ENCODE measurements around the gene LRTM2. TPM values are rescaled to one million over a fixed set of nuclear protein-coding genes. Genes with fewer than 3 reads are reported as not detected.

LRTM2 gene
- total RNA-seq, 1 donor from 2014 or later = not detected

DNA sequence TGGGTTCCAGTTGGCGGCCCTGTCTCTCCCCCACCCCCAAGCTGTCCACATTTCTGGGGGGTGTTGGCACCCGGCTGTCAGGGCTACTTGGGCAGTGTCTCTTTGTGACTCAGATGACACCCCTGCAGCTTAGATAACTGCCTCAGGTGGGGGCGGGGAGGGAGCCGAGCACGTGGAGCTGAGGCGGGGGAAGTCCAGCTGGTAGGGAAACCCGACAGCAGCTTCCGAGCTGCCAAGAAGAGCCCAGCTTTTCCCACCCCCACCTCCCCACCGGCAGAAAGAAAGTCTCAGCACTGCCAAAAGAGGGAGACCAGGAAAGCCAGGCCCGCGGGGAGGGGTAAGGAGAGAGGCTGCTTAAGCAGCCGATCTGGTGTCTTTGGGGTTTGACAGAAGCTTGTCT, 1.4 kb downstream of the LRTM2 start:
- DNase-seq (no peak), ATAC-seq (no peak)
- Histone ChIP-seq H3K27ac (no peak overlapping the region), H3K36me3 (no peaks in the 10 kb centered on the region), H3K4me1 (no peaks in the 10 kb centered on the region), H3K27me3 (peaks cover 38% of the 10 kb centered on the region), H3K4me3 (no peak overlapping the region), H3K9me3 (no peaks in the 10 kb centered on the region)
- TF ChIP-seq, protein P1, sequence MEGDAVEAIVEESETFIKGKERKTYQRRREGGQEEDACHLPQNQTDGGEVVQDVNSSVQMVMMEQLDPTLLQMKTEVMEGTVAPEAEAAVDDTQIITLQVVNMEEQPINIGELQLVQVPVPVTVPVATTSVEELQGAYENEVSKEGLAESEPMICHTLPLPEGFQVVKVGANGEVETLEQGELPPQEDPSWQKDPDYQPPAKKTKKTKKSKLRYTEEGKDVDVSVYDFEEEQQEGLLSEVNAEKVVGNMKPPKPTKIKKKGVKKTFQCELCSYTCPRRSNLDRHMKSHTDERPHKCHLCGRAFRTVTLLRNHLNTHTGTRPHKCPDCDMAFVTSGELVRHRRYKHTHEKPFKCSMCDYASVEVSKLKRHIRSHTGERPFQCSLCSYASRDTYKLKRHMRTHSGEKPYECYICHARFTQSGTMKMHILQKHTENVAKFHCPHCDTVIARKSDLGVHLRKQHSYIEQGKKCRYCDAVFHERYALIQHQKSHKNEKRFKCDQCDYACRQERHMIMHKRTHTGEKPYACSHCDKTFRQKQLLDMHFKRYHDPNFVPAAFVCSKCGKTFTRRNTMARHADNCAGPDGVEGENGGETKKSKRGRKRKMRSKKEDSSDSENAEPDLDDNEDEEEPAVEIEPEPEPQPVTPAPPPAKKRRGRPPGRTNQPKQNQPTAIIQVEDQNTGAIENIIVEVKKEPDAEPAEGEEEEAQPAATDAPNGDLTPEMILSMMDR (IDR thresholded peaks at IDR 0.05) = no peak
- intact Hi-C loops (cut with DNase I) = no loop called here

GRCh38 chr12:1822699-1823098, 2.3 kb downstream of the LRTM2 start:
- H3K36me3 ChIP-seq = no peaks in the 10 kb centered on the region
- ATAC-seq (no peak), DNase-seq (no peak)
- intact Hi-C loops (cut with DNase I) = no loop called here
- TF ChIP-seq, protein P1 (IDR thresholded peaks at IDR 0.05) = no peak
- peaks cover 46% of the 10 kb centered on the region for H3K27me3 ChIP-seq
- H3K4me3 ChIP-seq = no peak overlapping the region
- no peaks in the 10 kb centered on the region for H3K4me1 ChIP-seq
- no peaks in the 10 kb centered on the region for H3K9me3 ChIP-seq
- H3K27ac ChIP-seq = no peak overlapping the region

DNA sequence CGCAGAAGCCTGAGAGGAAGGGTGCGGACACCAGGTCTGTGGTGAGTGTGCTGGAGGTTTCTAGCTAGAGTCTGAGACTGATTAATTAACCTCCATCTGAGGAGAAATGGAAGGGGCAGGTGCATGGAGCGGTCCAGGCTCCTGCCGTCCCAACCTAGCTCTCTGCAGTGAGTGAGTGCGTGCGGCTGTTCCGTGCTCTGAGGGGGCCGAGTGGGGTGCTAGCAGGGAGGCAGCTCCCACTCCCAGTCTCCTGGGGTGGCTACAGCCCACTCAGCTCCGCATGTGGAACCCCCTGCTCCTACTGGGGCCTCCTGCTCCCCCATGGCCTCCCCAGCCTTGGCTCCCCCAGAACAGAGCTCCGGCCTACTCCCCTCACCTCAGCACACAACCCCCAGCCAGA, 2.9 kb downstream of the LRTM2 start:
- H3K4me3 ChIP-seq = no peak overlapping the region
- intact Hi-C loops (cut with DNase I) = no loop called here
- H3K27me3 ChIP-seq = peaks cover 51% of the 10 kb centered on the region
- H3K9me3 ChIP-seq = no peaks in the 10 kb centered on the region
- ATAC-seq (no peak), DNase-seq (no peak)
- no peaks in the 10 kb centered on the region for H3K4me1 ChIP-seq
- no peak overlapping the region for H3K27ac ChIP-seq
- H3K36me3 ChIP-seq = no peaks in the 10 kb centered on the region
- TF ChIP-seq, protein P1 (IDR thresholded peaks at IDR 0.05) = no peak

GRCh38 chr12:1825382-1826102, 5.2 kb downstream of the LRTM2 start:
- H3K36me3 ChIP-seq = no peaks in the 10 kb centered on the region
- no peaks in the 10 kb centered on the region for H3K4me1 ChIP-seq
- H3K9me3 ChIP-seq = no peaks in the 10 kb centered on the region
- intact Hi-C loops (cut with DNase I) = no loop called here
- H3K27me3 ChIP-seq = peaks cover 50% of the 10 kb centered on the region
- no peak for ATAC-seq
- no peak overlapping the region for H3K4me3 ChIP-seq
- H3K27ac ChIP-seq = no peak overlapping the region
- TF ChIP-seq, protein P1 (IDR thresholded peaks at IDR 0.05) = no peak
- DNase-seq = no peak

GRCh38 chr12:1826401-1826800, 6.0 kb downstream of the LRTM2 start:
- Histone ChIP-seq H3K36me3 (no peaks in the 10 kb centered on the region), H3K4me1 (no peaks in the 10 kb centered on the region), H3K27ac (no peak overlapping the region), H3K9me3 (no peaks in the 10 kb centered on the region), H3K4me3 (no peak overlapping the region), H3K27me3 (peaks cover 50% of the 10 kb centered on the region)
- DNase-seq (no peak), ATAC-seq (no peak)
- TF ChIP-seq, protein P1 (IDR thresholded peaks at IDR 0.05) = no peak
- intact Hi-C loops (cut with DNase I) = no loop called here
